HG02571 (cell line): ENCODE results near the gene SEC14L5.

ENCODE experiments used
- ATAC-seq: cut with Tn5 transposase; IDR thresholded peaks from one replicate; pipeline ENCODE4 v1.9.1; 2021; ENCODE audit warnings: mild to moderate bottlenecking, moderate library complexity; ENCODE audit not compliant: unreplicated experiment

SEC14L5 gene

DNA sequence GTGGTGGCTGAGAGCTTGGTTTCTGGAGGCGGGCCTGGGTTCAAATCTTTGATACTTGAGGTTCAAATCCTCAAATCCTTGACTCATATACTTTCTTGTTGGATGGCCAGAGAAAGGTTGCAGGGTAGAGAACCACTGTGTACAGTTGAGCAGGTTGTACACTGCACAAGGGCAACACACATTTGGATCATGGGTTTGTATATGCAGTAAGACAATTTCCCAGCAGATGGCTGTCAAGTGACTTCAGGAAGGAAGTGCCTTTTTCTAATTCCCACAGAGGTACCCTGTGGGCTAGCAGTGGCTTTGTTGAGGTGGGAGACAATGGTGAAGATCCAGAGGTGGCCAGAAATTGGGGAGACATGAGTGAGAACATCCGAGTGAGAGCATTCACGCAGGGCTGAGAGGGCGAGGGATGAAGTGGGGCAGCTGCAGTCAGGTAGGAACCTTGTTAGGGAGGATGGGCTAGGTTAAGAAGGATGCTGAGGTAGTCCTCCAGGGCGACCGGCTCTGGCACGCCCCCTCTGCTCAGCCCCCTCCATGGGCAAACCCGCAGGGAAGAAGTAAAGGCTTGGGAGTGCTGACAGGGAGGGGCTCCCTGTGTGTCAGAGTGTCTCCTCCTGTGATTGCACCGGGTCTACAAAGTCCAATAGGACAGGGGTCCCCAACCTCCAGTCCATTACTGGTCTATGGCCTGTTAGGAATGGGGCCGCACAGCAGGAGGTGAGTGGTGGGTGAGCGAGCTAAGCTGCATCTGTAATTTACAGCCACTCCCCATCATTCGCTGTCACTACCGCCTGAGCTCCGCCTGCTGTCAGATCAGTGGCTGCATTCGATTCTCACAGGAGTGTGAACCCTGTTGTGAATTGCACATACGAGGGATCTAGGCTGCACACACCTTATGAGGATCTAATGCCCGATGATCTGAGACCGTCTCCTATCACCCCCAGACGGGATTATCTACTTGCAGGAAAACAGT lies 104.9 kb downstream of the SEC14L5 start:
- no peak for ATAC-seq

DNA sequence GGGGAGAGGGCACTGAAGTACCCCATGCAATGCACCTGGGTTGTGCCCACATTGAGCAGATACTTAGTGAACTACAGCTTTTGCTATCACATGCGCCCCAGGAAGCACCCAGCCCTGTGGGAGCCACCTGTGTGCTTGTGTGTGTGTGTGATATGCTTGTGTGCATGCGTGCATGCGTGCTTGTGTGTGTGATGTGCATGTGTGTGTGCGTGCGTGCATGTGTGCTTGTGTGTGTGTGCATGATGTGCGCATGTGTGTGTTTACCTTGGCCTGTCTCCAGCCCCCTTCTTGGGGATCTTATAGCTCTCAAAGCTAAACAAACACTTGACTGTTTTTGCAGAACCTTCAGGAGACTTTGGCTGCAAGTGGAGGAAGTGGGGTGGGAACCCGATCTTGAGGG lies 106.8 kb downstream of the SEC14L5 start:
- ATAC-seq: no peak

GRCh38 chr16:5065326-5065725 lies 107.2 kb downstream of the SEC14L5 start:
- no peak for ATAC-seq

DNA sequence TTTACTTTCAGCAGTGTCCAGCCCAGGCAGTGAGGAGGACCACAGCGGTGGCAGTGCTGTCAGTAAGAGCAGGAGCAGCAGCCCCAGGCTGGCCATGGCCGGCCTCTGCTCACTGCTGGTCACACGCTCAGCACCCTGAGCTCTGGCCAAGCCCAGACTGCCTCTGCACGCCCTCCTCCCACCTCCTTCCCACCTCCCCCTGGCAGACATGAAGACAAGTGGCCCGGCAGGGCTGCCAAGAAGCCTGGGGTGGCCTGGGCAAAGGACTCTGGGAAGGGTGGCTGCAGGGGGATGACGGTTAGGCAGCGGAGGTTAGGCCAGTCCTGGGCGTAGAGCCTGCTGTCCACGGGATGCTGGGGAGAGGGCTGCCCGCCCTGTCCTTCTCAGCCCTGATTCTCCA lies 107.7 kb downstream of the SEC14L5 start, which contains the start of gene C16orf89:
TSS of gene C16orf89 (minus strand) at position 144 of the 400 bp plus-strand sequence. CDS start at position 96, 48 bp downstream.
- no peak for ATAC-seq

- no peak for ATAC-seq
Observed at GRCh38 chr16:5066511-5066910, 108.4 kb downstream of the SEC14L5 start.
